HT1080 (cell line): ENCODE measurements around the gene SYNM. TPM values are rescaled to one million over a fixed set of nuclear protein-coding genes. Genes with fewer than 3 reads are reported as not detected.
"Not testable (repeated sequence)": the region's sequence is repeated elsewhere in the genome, so short reads cannot be mapped to it uniquely, and the experiment has no call there.

Experiments used
- DNase-seq: peaks from one replicate; pipeline ENCODE4 v3.0.0-alpha.2; 2015; ENCODE audit warnings: low read depth
- total RNA-seq: library from RNA; depleted of rRNA; stranded (reverse); fragments of >200 nt; shearing (Covaris generic); gene quantifications from 2 replicates; pipeline ENCODE4 v1.2.3, GENCODE V29; 2014

SYNM gene
- total RNA-seq, 1 experiment from 2014 or later: 0.82 TPM

- DNase-seq: no peak
Measured at GRCh38 chr15:99103279-99103678, 1.6 kb upstream of the SYNM start.

- DNase-seq: no peak
Measured at GRCh38 chr15:99105514-99106341, 848 bp downstream of the SYNM start.

GRCh38 chr15:99106417-99107220 is 1.7 kb downstream of the SYNM start:
- no peak for DNase-seq

GRCh38 chr15:99108993-99109392 is 4.1 kb downstream of the SYNM start:
- no peak for DNase-seq

GRCh38 chr15:99109555-99110021 is 4.7 kb downstream of the SYNM start:
- no peak for DNase-seq

GRCh38 chr15:99110093-99110492 is 5.2 kb downstream of the SYNM start:
- DNase-seq: no peak

- no peak for DNase-seq
Measured at GRCh38 chr15:99110581-99111320, 5.9 kb downstream of the SYNM start.

- not testable (repeated sequence) for DNase-seq
Measured at GRCh38 chr15:99111641-99112040, 6.8 kb downstream of the SYNM start.

GRCh38 chr15:99113547-99114271 is 8.8 kb downstream of the SYNM start:
- DNase-seq: no peak

- no peak for DNase-seq
Measured at GRCh38 chr15:99114511-99115299, 9.8 kb downstream of the SYNM start.

- no peak for DNase-seq
Measured at GRCh38 chr15:99115300-99116215, 10.7 kb downstream of the SYNM start.

GRCh38 chr15:99117111-99117510 is 12.2 kb downstream of the SYNM start:
- DNase-seq: no peak

- no peak for DNase-seq
Measured at GRCh38 chr15:99117563-99118257, 12.8 kb downstream of the SYNM start.

- DNase-seq: no peak
Measured at GRCh38 chr15:99118258-99118632, 13.4 kb downstream of the SYNM start.

- no peak for DNase-seq
Measured at GRCh38 chr15:99118801-99119546, 14.1 kb downstream of the SYNM start.

- DNase-seq: no peak
Measured at GRCh38 chr15:99120050-99120777, 15.3 kb downstream of the SYNM start.

GRCh38 chr15:99121207-99121606 is 16.3 kb downstream of the SYNM start:
- no peak for DNase-seq
